Esophagus muscularis mucosa (tissue), 4 donors: Measurements from ENCODE around the gene PIEZO1. TPM values are rescaled to one million over a fixed set of nuclear protein-coding genes. Genes with fewer than 3 reads are reported as not detected.

Experiments used
- DNase-seq: peaks from one replicate; pipeline ENCODE4 v3.0.0-alpha.2; 2017; ENCODE audit errors: extremely low spot score
- H3K27ac ChIP-seq, 4 donors: fragments of 200-600 bp; sonication (generic); replicated peaks in 1 of 4; 1 replicate in 3 of 4; 2 replicates in 1 of 4; pipeline ENCODE4 v1.5.1; 2016 to 2019; ENCODE audit warnings: mild to moderate bottlenecking in 1 of 4
- H3K27me3 ChIP-seq, 4 donors: fragments of 200-600 bp; sonication (generic); one replicate each; pipeline versions ENCODE4 v1.5.1 to v1.6.0; 2016 to 2019
- H3K36me3 ChIP-seq, 4 donors: fragments of 200-600 bp; sonication (generic); one replicate each; pipeline ENCODE4 v1.5.1; 2016 to 2019
- H3K4me1 ChIP-seq, 4 donors: fragments of 200-600 bp; sonication (generic); one replicate each; pipeline ENCODE4 v1.5.1; 2016 to 2019
- H3K4me3 ChIP-seq, 4 donors: fragments of 200-600 bp; sonication (generic); 1 replicate in 2 of 4; 2 replicates in 2 of 4; pipeline ENCODE4 v1.5.1; 2016 to 2019; ENCODE audit warnings: mild to moderate bottlenecking in 4 of 4, moderate library complexity in 1 of 4
- H3K9me3 ChIP-seq, 4 donors: fragments of 200-600 bp; sonication (generic); 1 replicate in 3 of 4; 2 replicates in 1 of 4; pipeline ENCODE4 v1.5.1; 2016 to 2019
- CTCF ChIP-seq, 3 experiments: fragments of 200-600 bp in 2 of 3; fragments of 450-650 bp in 1 of 3; sonication (generic) in 2 of 3; IDR thresholded peaks; one replicate each; pipeline ENCODE4 v1.5.1; 2017 to 2019; ENCODE audit warnings: antibody characterized with exemption in 3 of 3, mild to moderate bottlenecking in 2 of 3, moderate library complexity in 1 of 3
- EP300 ChIP-seq: sonication (generic); formaldehyde crosslinking; IDR thresholded peaks from one replicate; pipeline ENCODE4 v1.6.1; 2017; ENCODE audit warnings: antibody characterized with exemption
- POLR2A ChIP-seq: fragments of 450-650 bp; IDR thresholded peaks from one replicate; pipeline ENCODE4 v1.6.1; 2017; ENCODE audit warnings: antibody characterized with exemption, moderate library complexity, mild to moderate bottlenecking, low read depth
- POLR2AphosphoS5 ChIP-seq, 2 donors: sonication (generic); formaldehyde crosslinking; IDR thresholded peaks; one replicate each; pipeline ENCODE4 v1.6.1; 2017; ENCODE audit warnings: antibody characterized with exemption in 2 of 2
- WGBS: methylation state at CpG from one replicate; pipeline ENCODE4 v1.1.5; 2018; 5-methylcytosine and 5-hydroxymethylcytosine counted together
- intact Hi-C: fragments of 100-400 bp; cut with DNase I; formaldehyde crosslinking; loops from one replicate; pipeline ENCODE4 v1.15.1; 2023
- total RNA-seq, 4 donors: library from RNA; depleted of rRNA; stranded (reverse); fragments of >200 nt; gene quantifications; one replicate each; pipeline versions ENCODE4 v1.1.0 to v1.2.1, GENCODE V29; 2016

Gene PIEZO1
- total RNA-seq, 4 donors from 2014 or later, result 140 to 298 (median 182) TPM

- no peak for DNase-seq
- no peak overlapping the region for H3K4me3 ChIP-seq
- no peaks in the 10 kb centered on the region for H3K4me1 ChIP-seq
- intact Hi-C loops, result no loop called here
- TF ChIP-seq POLR2AphosphoS5 (IDR thresholded peaks at IDR 0.05) (no peak), POLR2A (no peak), CTCF (IDR thresholded peaks at IDR 0.05) (no peak), EP300 (no peak)
- no peaks in the 10 kb centered on the region for H3K9me3 ChIP-seq
- 88% methylated on average over 10 of the region's 17 CpGs for WGBS
- H3K36me3 ChIP-seq, result peaks cover 75 to 86% (median 80%) of the 10 kb centered on the region in 4 donors
- no peak overlapping the region for H3K27ac ChIP-seq
- H3K27me3 ChIP-seq, result no peaks in the 10 kb centered on the region
Observed at GRCh38 chr16:88726408-88726749, 58.6 kb downstream of the PIEZO1 start.

- no peak for TF ChIP-seq POLR2AphosphoS5 (IDR thresholded peaks at IDR 0.05)
- TF ChIP-seq POLR2A, result no peak
- TF ChIP-seq EP300, result no peak
- no peak for TF ChIP-seq CTCF (IDR thresholded peaks at IDR 0.05)
- intact Hi-C loops, result no loop called here
- Histone ChIP-seq H3K9me3 (no peaks in the 10 kb centered on the region), H3K4me3 (no peak overlapping the region), H3K36me3 (peaks cover 75 to 86% (median 80%) of the 10 kb centered on the region in 4 donors), H3K4me1 (no peaks in the 10 kb centered on the region), H3K27me3 (no peaks in the 10 kb centered on the region), H3K27ac (no peak overlapping the region)
- WGBS, result 82% methylated on average over 23 of the region's 32 CpGs
- no peak for DNase-seq
Observed at GRCh38 chr16:88725609-88726407, 59.2 kb downstream of the PIEZO1 start.

GRCh38 chr16:88724855-88725555, 60.0 kb downstream of the PIEZO1 start:
- Histone ChIP-seq H3K36me3 (peaks cover 81 to 86% (median 83%) of the 10 kb centered on the region in 4 donors), H3K9me3 (no peaks in the 10 kb centered on the region), H3K4me3 (no peak overlapping the region), H3K27me3 (no peaks in the 10 kb centered on the region), H3K4me1 (no peaks in the 10 kb centered on the region), H3K27ac (no peak overlapping the region)
- TF ChIP-seq EP300, result no peak
- no peak for TF ChIP-seq POLR2AphosphoS5 (IDR thresholded peaks at IDR 0.05)
- no peak for TF ChIP-seq CTCF (IDR thresholded peaks at IDR 0.05)
- no peak for TF ChIP-seq POLR2A
- intact Hi-C loops, result no loop called here
- DNase-seq, result no peak
- 82% methylated on average over 23 of the region's 31 CpGs for WGBS

GRCh38 chr16:88723911-88724310, 61.1 kb downstream of the PIEZO1 start:
- 90% methylated on average over 17 of the region's 17 CpGs for WGBS
- Histone ChIP-seq H3K27me3 (no peaks in the 10 kb centered on the region), H3K4me3 (no peak overlapping the region), H3K27ac (no peak overlapping the region), H3K36me3 (peaks cover 92 to 94% (median 93%) of the 10 kb centered on the region in 4 donors), H3K9me3 (no peaks in the 10 kb centered on the region), H3K4me1 (peaks cover 0 to 11% (median 8%) of the 10 kb centered on the region in 4 donors)
- intact Hi-C loops, result no loop called here
- TF ChIP-seq EP300 (no peak), CTCF (IDR thresholded peaks at IDR 0.05) (no peak), POLR2A (no peak), POLR2AphosphoS5 (IDR thresholded peaks at IDR 0.05) (no peak)
- DNase-seq, result no peak
